Suprapubic skin (tissue), 4 donors: ENCODE data around the gene PELI1.

ENCODE experiments used
- CTCF ChIP-seq, 2 donors: fragments of 200-600 bp in 1 of 2; fragments of 450-650 bp in 1 of 2; sonication (generic) in 1 of 2; IDR thresholded peaks; one replicate each; pipeline ENCODE4 v1.5.1; 2016 to 2019; ENCODE audit warnings: antibody characterized with exemption in 2 of 2, mild to moderate bottlenecking in 1 of 2, moderate library complexity in 1 of 2
- EP300 ChIP-seq: sonication (generic); formaldehyde crosslinking; IDR thresholded peaks from one replicate; pipeline ENCODE4 v1.6.1; 2017; ENCODE audit warnings: antibody characterized with exemption
- POLR2A ChIP-seq, 2 donors: fragments of 450-650 bp; IDR thresholded peaks; one replicate each; pipeline ENCODE4 v1.6.1; 2017; ENCODE audit warnings: antibody characterized with exemption in 2 of 2, mild to moderate bottlenecking in 2 of 2, moderate library complexity in 2 of 2
- POLR2AphosphoS5 ChIP-seq, 3 donors: sonication (generic); formaldehyde crosslinking; IDR thresholded peaks; one replicate each; pipeline ENCODE4 v1.6.1; 2017; ENCODE audit warnings: antibody characterized with exemption in 3 of 3

GRCh38 chr2:64063454-64063853, 80.8 kb downstream of the PELI1 start:
- TF ChIP-seq CTCF (IDR thresholded peaks at IDR 0.05) (no peak), EP300 (no peak), POLR2A (IDR thresholded peaks at IDR 0.05) (no peak), POLR2AphosphoS5 (IDR thresholded peaks at IDR 0.05) (no peak)
